ENCODE measurements around the gene CSKMT. TPM values are rescaled to one million over a fixed set of nuclear protein-coding genes. Genes with fewer than 3 reads are reported as not detected.
A peak's percentile ranks its signal among the peaks of the same experiment; 100 is the strongest.

CSKMT gene
- total RNA-seq, 1 donor from 2014 or later, result not detected

GRCh38 chr11:62645946-62646824 is 18.9 kb upstream of the CSKMT start, which contains the start of gene GANAB:
GANAB (minus strand) TSS chr11:62646613; CDS start chr11:62646599, 14 bp downstream.
- H3K27ac ChIP-seq, result peak within 1 kb of the TSS; percentile 89 to 92
- peaks cover 4 to 14% of the 10 kb centered on the region in 2 donors for H3K4me1 ChIP-seq
- H3K36me3 ChIP-seq, result peaks cover 26 to 33% of the 10 kb centered on the region in 2 donors
- peak within 1 kb of the TSS; percentile 66 to 92 for H3K4me3 ChIP-seq
- no peaks in the 10 kb centered on the region for H3K27me3 ChIP-seq
- intact Hi-C loops (cut with DNase I), result loop anchor here (1.0 to 5.0 kb wide), 4 partner anchors 24 to 81 kb away; partner anchors contain the start of genes HNRNPUL2, MTA2 and TUT1
- DNase-seq (ENCODE audit: low spot score in 2 of 2), result peak; percentile 97 to 100
- TF ChIP-seq CTCF (IDR thresholded peaks at IDR 0.05), result no peak
- no peaks in the 10 kb centered on the region for H3K9me3 ChIP-seq

GRCh38 chr11:62646825-62647608 is 18.1 kb upstream of the CSKMT start:
- H3K27me3 ChIP-seq, result no peaks in the 10 kb centered on the region
- TF ChIP-seq CTCF (IDR thresholded peaks at IDR 0.05), result no peak
- peaks cover 26 to 33% of the 10 kb centered on the region in 2 donors for H3K36me3 ChIP-seq
- H3K4me3 ChIP-seq, result peak overlapping the region in 1 of 2 donors; percentile 34
- intact Hi-C loops (cut with DNase I), result loop anchor here (1.0 to 5.0 kb wide), 4 partner anchors 25 to 80 kb away; partner anchors contain the start of genes HNRNPUL2, MTA2 and TUT1
- DNase-seq (ENCODE audit: low spot score in 2 of 2), result no peak
- no peaks in the 10 kb centered on the region for H3K9me3 ChIP-seq
- peak overlapping the region in 1 of 2 donors; percentile 32 for H3K27ac ChIP-seq
- H3K4me1 ChIP-seq, result peaks cover 4 to 20% of the 10 kb centered on the region in 2 donors

GRCh38 chr11:62647609-62648005 is 17.5 kb upstream of the CSKMT start:
- intact Hi-C loops (cut with DNase I), result loop anchor here (2.0 to 5.0 kb wide), 2 partner anchors 45 to 57 kb away; partner anchors contain the start of genes MTA2 and TUT1
- Histone ChIP-seq H3K27me3 (no peaks in the 10 kb centered on the region), H3K9me3 (no peaks in the 10 kb centered on the region), H3K27ac (no peak overlapping the region), H3K4me1 (peaks cover 4 to 26% of the 10 kb centered on the region in 2 donors), H3K4me3 (no peak overlapping the region), H3K36me3 (peaks cover 26 to 31% of the 10 kb centered on the region in 2 donors)
- no peak for TF ChIP-seq CTCF (IDR thresholded peaks at IDR 0.05)
- no peak for DNase-seq (ENCODE audit: low spot score in 2 of 2)

GRCh38 chr11:62648185-62648966 is 16.7 kb upstream of the CSKMT start:
- Histone ChIP-seq H3K9me3 (no peaks in the 10 kb centered on the region), H3K36me3 (peaks cover 20 to 26% of the 10 kb centered on the region in 2 donors), H3K27me3 (no peaks in the 10 kb centered on the region), H3K27ac (no peak overlapping the region), H3K4me1 (peaks cover 4 to 29% of the 10 kb centered on the region in 2 donors), H3K4me3 (no peak overlapping the region)
- TF ChIP-seq CTCF (IDR thresholded peaks at IDR 0.05), result no peak
- intact Hi-C loops (cut with DNase I), result loop anchor here (5.0 kb wide), 1 partner anchor 46 kb away; the partner anchor contains the start of gene MTA2
- DNase-seq (ENCODE audit: low spot score in 2 of 2), result no peak

- no peak for DNase-seq (ENCODE audit: low spot score in 2 of 2)
- TF ChIP-seq CTCF (IDR thresholded peaks at IDR 0.05), result no peak
- peaks cover 4 to 29% of the 10 kb centered on the region in 2 donors for H3K4me1 ChIP-seq
- H3K36me3 ChIP-seq, result peaks cover 19 to 26% of the 10 kb centered on the region in 2 donors
- no peak overlapping the region for H3K4me3 ChIP-seq
- H3K27me3 ChIP-seq, result no peaks in the 10 kb centered on the region
- no peak overlapping the region for H3K27ac ChIP-seq
- intact Hi-C loops (cut with DNase I), result loop anchor here (5.0 kb wide), 1 partner anchor 47 kb away; the partner anchor contains the start of gene MTA2
- H3K9me3 ChIP-seq, result no peaks in the 10 kb centered on the region
Observed at GRCh38 chr11:62648967-62649364, 16.1 kb upstream of the CSKMT start.

Measured in ascending aorta (tissue), 2 donors.